ENCODE measurements around the gene CABLES2.

DNA sequence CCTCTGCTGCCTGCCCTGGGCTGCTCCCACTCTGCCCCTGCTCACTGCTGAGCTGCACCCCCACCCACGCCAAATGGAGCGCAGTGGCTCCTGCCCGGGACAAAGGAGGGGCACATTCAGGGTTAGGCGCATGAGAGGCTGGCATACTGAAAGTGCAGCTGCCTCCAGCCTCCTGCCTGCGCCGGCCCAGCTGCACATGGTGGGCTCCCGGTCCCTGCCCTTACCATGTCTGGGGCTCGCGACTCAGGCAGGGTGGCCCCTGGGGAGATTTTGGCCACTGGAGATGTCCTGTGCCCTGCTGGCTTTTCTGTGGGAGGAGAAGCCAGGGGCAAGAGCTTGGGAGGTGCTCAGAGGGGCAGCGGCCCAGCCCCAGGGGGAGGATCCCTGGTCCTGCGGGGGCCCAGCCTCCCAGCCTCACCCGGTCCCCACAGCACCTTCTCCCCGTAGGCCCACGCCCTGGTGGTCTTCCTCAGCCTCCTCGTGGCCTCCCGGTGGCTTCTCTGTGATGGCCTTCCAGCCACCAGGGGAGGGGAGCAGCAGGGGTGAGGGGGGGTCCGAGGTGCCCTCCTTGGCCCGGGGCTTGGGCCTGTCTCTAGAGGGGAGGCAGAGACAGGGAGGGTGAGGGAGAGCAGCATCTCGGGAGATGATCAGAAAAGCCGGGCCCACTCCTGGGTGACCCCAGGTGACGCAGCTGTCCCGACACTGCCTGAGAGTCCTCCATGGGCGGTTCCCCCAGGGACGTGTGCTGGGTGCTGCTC lies 8.4 kb upstream of the CABLES2 start:
- no peak for TF ChIP-seq CTCF (IDR thresholded peaks at IDR 0.05; ENCODE audit: low read length)
- TF ChIP-seq EZH2 (IDR thresholded peaks at IDR 0.05; ENCODE audit: borderline replicate concordance, low read length) = no peak

Data from OCI-LY1 (cell line).